Measurements from ENCODE around the gene RAD9A.
A peak's percentile ranks its signal among the peaks of the same experiment; 100 is the strongest.

RAD9A gene

GRCh38 chr11:67373648-67374570, 17.9 kb upstream of the RAD9A start:
- DNase-seq (ENCODE audit: extremely low spot score): peak; percentile 81
- CTCF ChIA-PET: interaction anchor here (0.9 to 42.5 kb wide), 8 partner anchors 7 to 131 kb away, joined by 3 to 1573 read pairs (median 4); partner anchors contain the start of genes CLCF1, PITPNM1, POLD4 and PPP1CA
- POLR2A ChIA-PET: interaction anchor here (0.6 kb wide), 1 partner anchor 108 kb away, joined by 4 read pairs; no protein-coding TSS in a partner anchor

DNA sequence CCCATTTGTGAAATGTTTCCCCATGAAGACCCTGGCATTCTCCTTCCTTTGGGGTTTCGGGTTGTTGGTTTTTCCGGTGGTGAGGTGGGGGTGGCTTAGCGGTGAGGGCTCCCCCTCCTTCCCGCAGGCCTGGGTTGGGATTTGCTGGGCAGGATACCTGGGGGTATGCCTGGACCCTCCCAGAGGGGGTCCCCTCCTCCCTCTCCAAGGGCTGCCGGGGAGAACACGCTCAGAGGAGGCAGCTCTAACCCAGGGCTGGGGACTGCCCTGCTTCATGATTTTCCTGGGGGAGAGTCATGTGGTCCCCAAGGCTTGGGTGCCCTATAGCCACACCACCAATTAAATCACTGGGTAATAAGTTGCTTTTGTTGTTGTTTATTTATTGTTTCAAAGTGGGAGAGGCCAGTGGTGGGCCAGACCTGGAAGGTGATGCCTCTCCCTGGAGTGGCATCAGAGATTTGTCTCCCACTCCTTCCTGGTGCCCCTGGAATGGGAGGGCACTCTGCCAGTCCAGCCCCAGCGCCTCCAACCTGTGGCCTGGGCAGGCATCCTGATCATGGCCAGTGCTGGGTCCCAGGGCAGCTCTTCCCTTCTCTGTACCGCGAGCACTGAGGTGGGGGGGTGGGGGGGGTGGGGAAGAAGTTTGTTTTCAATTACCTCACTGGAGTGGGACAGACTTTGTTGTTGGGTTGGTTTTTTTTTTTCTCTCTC, 17.1 kb upstream of the RAD9A start:
- no peak for DNase-seq (ENCODE audit: extremely low spot score)
- POLR2A ChIA-PET: interaction anchor here (0.6 kb wide), 2 partner anchors 107 to 108 kb away, joined by 3 to 4 read pairs; no protein-coding TSS in a partner anchor
- TF ChIP-seq, protein P1, sequence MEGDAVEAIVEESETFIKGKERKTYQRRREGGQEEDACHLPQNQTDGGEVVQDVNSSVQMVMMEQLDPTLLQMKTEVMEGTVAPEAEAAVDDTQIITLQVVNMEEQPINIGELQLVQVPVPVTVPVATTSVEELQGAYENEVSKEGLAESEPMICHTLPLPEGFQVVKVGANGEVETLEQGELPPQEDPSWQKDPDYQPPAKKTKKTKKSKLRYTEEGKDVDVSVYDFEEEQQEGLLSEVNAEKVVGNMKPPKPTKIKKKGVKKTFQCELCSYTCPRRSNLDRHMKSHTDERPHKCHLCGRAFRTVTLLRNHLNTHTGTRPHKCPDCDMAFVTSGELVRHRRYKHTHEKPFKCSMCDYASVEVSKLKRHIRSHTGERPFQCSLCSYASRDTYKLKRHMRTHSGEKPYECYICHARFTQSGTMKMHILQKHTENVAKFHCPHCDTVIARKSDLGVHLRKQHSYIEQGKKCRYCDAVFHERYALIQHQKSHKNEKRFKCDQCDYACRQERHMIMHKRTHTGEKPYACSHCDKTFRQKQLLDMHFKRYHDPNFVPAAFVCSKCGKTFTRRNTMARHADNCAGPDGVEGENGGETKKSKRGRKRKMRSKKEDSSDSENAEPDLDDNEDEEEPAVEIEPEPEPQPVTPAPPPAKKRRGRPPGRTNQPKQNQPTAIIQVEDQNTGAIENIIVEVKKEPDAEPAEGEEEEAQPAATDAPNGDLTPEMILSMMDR (IDR thresholded peaks at IDR 0.05; ENCODE audit: control extremely low read depth, extremely low read depth, low read depth, missing control alignments): no peak
- CTCF ChIA-PET: interaction anchor here (0.9 to 42.5 kb wide), 7 partner anchors 8 to 130 kb away, joined by 3 to 1573 read pairs (median 31); partner anchors contain the start of genes CLCF1, PITPNM1, POLD4 and PPP1CA

More at GRCh38 chr11:67373648-67374570, 17.9 kb upstream of the RAD9A start:
- TF ChIP-seq, protein P1 (IDR thresholded peaks at IDR 0.05; ENCODE audit: control extremely low read depth, extremely low read depth, low read depth, missing control alignments): peak; percentile 48

GRCh38 chr11:67375320-67376055, 16.3 kb upstream of the RAD9A start:
- no peak for DNase-seq (ENCODE audit: extremely low spot score)
- POLR2A ChIA-PET: no interaction called here
- CTCF ChIA-PET: interaction anchor here (1.1 to 42.5 kb wide), 6 partner anchors 8 to 113 kb away, joined by 3 to 1573 read pairs (median 70); partner anchors contain the start of genes CLCF1, POLD4, PPP1CA and RAD9A
- TF ChIP-seq, protein P1 (IDR thresholded peaks at IDR 0.05; ENCODE audit: control extremely low read depth, extremely low read depth, low read depth, missing control alignments): no peak

- no peak for DNase-seq (ENCODE audit: extremely low spot score)
- ChIA-PET CTCF (interaction anchor here (1.1 to 42.5 kb wide), 6 partner anchors 9 to 114 kb away, joined by 3 to 1573 read pairs (median 70); partner anchors contain the start of genes CLCF1, POLD4, PPP1CA and RAD9A), POLR2A (no interaction called here)
- TF ChIP-seq, protein P1 (IDR thresholded peaks at IDR 0.05; ENCODE audit: control extremely low read depth, extremely low read depth, low read depth, missing control alignments): no peak
These were observed 15.5 kb upstream of the RAD9A start for GRCh38 chr11:67376063-67376820.

GRCh38 chr11:67376873-67377808, 14.6 kb upstream of the RAD9A start:
- no peak for DNase-seq (ENCODE audit: extremely low spot score)

More at GRCh38 chr11:67376873-67377808, 14.6 kb upstream of the RAD9A start:
- CTCF ChIA-PET: interaction anchor here (2.6 to 42.5 kb wide), 4 partner anchors 8 to 60 kb away, joined by 7 to 1573 read pairs (median 854); partner anchors contain the start of genes CLCF1, POLD4, PPP1CA and RAD9A
- TF ChIP-seq, protein P1 (IDR thresholded peaks at IDR 0.05; ENCODE audit: control extremely low read depth, extremely low read depth, low read depth, missing control alignments): no peak
- POLR2A ChIA-PET: interaction anchor here (0.6 kb wide), 1 partner anchor 894 kb away, joined by 4 read pairs; no protein-coding TSS in a partner anchor

Measured in GM10248 (cell line).